ENCODE data around the gene BDKRB1. TPM values are rescaled to one million over a fixed set of nuclear protein-coding genes. Genes with fewer than 3 reads are reported as not detected.

Gene BDKRB1
- total RNA-seq, 1 experiment from 2014 or later, result not detected

- Histone ChIP-seq H3K27me3 (ENCODE audit: insufficient read depth, low read length) (no peaks in the 10 kb centered on the region), H3K14ac (ENCODE audit: insufficient read depth, low read length) (no peak overlapping the region), H2BK15ac (ENCODE audit: low read depth, low read length) (no peak overlapping the region), H3K18ac (ENCODE audit: insufficient read length, low read depth, low read length) (no peak overlapping the region), H3K27ac (ENCODE audit: insufficient read length, low read depth, low read length) (no peak overlapping the region), H3K9ac (ENCODE audit: extremely low read depth, insufficient read length, low read length) (no peak overlapping the region), H2AFZ (ENCODE audit: low read length) (no peak overlapping the region), H2BK20ac (ENCODE audit: low read depth, low read length, poor library complexity, severe bottlenecking) (no peak overlapping the region), H2BK120ac (ENCODE audit: low read depth, low read length, poor library complexity, severe bottlenecking) (no peak overlapping the region), H4K91ac (ENCODE audit: insufficient read length, low read depth, low read length) (no peak overlapping the region), H3K79me1 (ENCODE audit: insufficient read depth, low read depth, low read length, poor library complexity, severe bottlenecking) (no peaks in the 10 kb centered on the region), H2BK12ac (ENCODE audit: insufficient read length, low read depth, low read length) (no peak overlapping the region), H3K23ac (ENCODE audit: insufficient read length, low read depth, low read length) (no peak overlapping the region), H2AK5ac (ENCODE audit: insufficient read length, low read length) (no peak overlapping the region), H3K4me2 (ENCODE audit: insufficient read depth, insufficient read length, low read length) (no peak overlapping the region), H3K9me3 (ENCODE audit: control insufficient read depth, low read depth, low read length) (no peaks in the 10 kb centered on the region), H3K23me2 (ENCODE audit: insufficient read length, low read depth, low read length, poor library complexity, severe bottlenecking) (no peaks in the 10 kb centered on the region), H3K4ac (ENCODE audit: low read depth, low read length) (no peak overlapping the region), H3K79me2 (ENCODE audit: insufficient read depth, low read length) (no peaks in the 10 kb centered on the region), H4K20me1 (ENCODE audit: control insufficient read depth, insufficient read depth, insufficient read length) (no peaks in the 10 kb centered on the region), H4K8ac (replicated peaks; ENCODE audit: insufficient read length, low read depth, low read length) (no peak overlapping the region), H3T11ph (ENCODE audit: low read length) (no peak overlapping the region), H3K4me1 (ENCODE audit: insufficient read depth, low read length) (no peaks in the 10 kb centered on the region), H2BK5ac (ENCODE audit: insufficient read length, low read length) (no peak overlapping the region), H3K56ac (ENCODE audit: insufficient read length, low read depth, low read length) (no peak overlapping the region), H4K5ac (ENCODE audit: insufficient read length, low read depth, low read length) (no peak overlapping the region)
- TF ChIP-seq CTCF (conservative IDR thresholded peaks at IDR 0.05), result no peak
- H3K27me3 Mint-ChIP-seq (ENCODE audit: low read depth), result no peaks in the 10 kb centered on the region
- no peak overlapping the region for H3K27ac Mint-ChIP-seq
- DNase-seq, result no peak
- peaks cover 2 to 11% (median 4%) of the 10 kb centered on the region in 3 experiments; a peak in 3 of 7 replicates for H3K36me3 Mint-ChIP-seq (ENCODE audit: insufficient read depth in 1 of 3, low read depth in 3 of 3)
- no CpG with 5 or more reads among the region's 3 CpGs for WGBS (ENCODE audit: extremely low coverage, insufficient read length, low lambda C conversion rate)
- no peak overlapping the region for H3K4me3 Mint-ChIP-seq
- no peaks in the 10 kb centered on the region for H3K9me3 Mint-ChIP-seq
- H3K4me1 Mint-ChIP-seq, result peaks cover 6 to 11% of the 10 kb centered on the region in 2 experiments
Measured at GRCh38 chr14:96303981-96304380, 48.0 kb downstream of the BDKRB1 start.

Data from H9 (cell line).